ENCODE results near the gene DNAJB7. TPM values are rescaled to one million over a fixed set of nuclear protein-coding genes. Genes with fewer than 3 reads are reported as not detected.
"Not testable (repeated sequence)": the region's sequence is repeated elsewhere in the genome, so short reads cannot be mapped to it uniquely, and the experiment has no call there.

Gene DNAJB7
- total RNA-seq, 1 experiment from 2014 or later: not detected

GRCh38 chr22:40845816-40846215 is 16.1 kb downstream of the DNAJB7 start:
- DNase-seq (ENCODE audit: low read depth): not testable (repeated sequence)

- DNase-seq (ENCODE audit: low read depth): no peak
Measured at GRCh38 chr22:40844951-40845350, 17.0 kb downstream of the DNAJB7 start.

GRCh38 chr22:40838486-40838885 is 23.4 kb downstream of the DNAJB7 start:
- DNase-seq (ENCODE audit: low read depth): no peak

GRCh38 chr22:40834619-40835018 is 27.3 kb downstream of the DNAJB7 start:
- DNase-seq (ENCODE audit: low read depth): no peak

- no peak for DNase-seq (ENCODE audit: low read depth)
Measured at GRCh38 chr22:40829131-40829530, 32.8 kb downstream of the DNAJB7 start.

GRCh38 chr22:40826984-40827741 is 34.8 kb downstream of the DNAJB7 start:
- no peak for DNase-seq (ENCODE audit: low read depth)

GRCh38 chr22:40826292-40826691 is 35.6 kb downstream of the DNAJB7 start:
- not testable (repeated sequence) for DNase-seq (ENCODE audit: low read depth)

GRCh38 chr22:40823426-40823825 is 38.5 kb downstream of the DNAJB7 start:
- DNase-seq (ENCODE audit: low read depth): no peak

- no peak for DNase-seq (ENCODE audit: low read depth)
Measured at GRCh38 chr22:40819599-40820140, 42.2 kb downstream of the DNAJB7 start.

GRCh38 chr22:40818747-40819598 is 42.9 kb downstream of the DNAJB7 start, which contains the start of gene SLC25A17:
Gene SLC25A17, minus strand, starts transcription at chr22:40819346. Its CDS starts 98 bp downstream, at chr22:40819248.
- peak; percentile 66 for DNase-seq (ENCODE audit: low read depth)

GRCh38 chr22:40818192-40818746 is 43.6 kb downstream of the DNAJB7 start:
- no peak for DNase-seq (ENCODE audit: low read depth)

GRCh38 chr22:40817737-40818136 is 44.2 kb downstream of the DNAJB7 start:
- no peak for DNase-seq (ENCODE audit: low read depth)

GRCh38 chr22:40813912-40814315 is 48.0 kb downstream of the DNAJB7 start:
- DNase-seq (ENCODE audit: low read depth): no peak

Small RNA genes within 50 kb of the gene (small RNA-seq; reads per million reads assigned to genes)
- not detected for gene MIR4766

Other genes starting within 250 kb of the DNAJB7 start
- gene MRTFA, start 225.4 kb downstream of the DNAJB7 start, total RNA-seq (2014; rRNA removed; shearing (Covaris generic)): 23.6 and 23.9 TPM in 2 replicates
- 0.14 TPM in 1 of 2 replicates, not detected in the other for gene MCHR1, start 182.6 kb downstream of the DNAJB7 start, total RNA-seq (2014; rRNA removed; shearing (Covaris generic))
- gene SLC25A17, start 42.8 kb downstream of the DNAJB7 start, total RNA-seq (2014; rRNA removed; shearing (Covaris generic)): 32.3 and 34.4 TPM in 2 replicates
- gene ST13, start 5.5 kb downstream of the DNAJB7 start, total RNA-seq (2014; rRNA removed; shearing (Covaris generic)): 154 and 162 TPM in 2 replicates
- 9.0 and 10.9 TPM in 2 replicates for gene XPNPEP3, start 5.0 kb downstream of the DNAJB7 start, total RNA-seq (2014; rRNA removed; shearing (Covaris generic))
- 62.3 and 81.4 TPM in 2 replicates for gene RBX1, start 89.3 kb upstream of the DNAJB7 start, total RNA-seq (2014; rRNA removed; shearing (Covaris generic))
- 20.9 and 21.0 TPM in 2 replicates for gene EP300, start 230.5 kb upstream of the DNAJB7 start, total RNA-seq (2014; rRNA removed; shearing (Covaris generic))

Measured in HT1080 (cell line).